CD4-positive, alpha-beta T cell (primary cell): Measurements from ENCODE around the gene NCK2. TPM values are rescaled to one million over a fixed set of nuclear protein-coding genes. Genes with fewer than 3 reads are reported as not detected.

Experiments
- ATAC-seq: fragments of 200-7000 bp; cut with Tn5 transposase; one replicate; pipeline ENCODE4 v1.10.0; 2022; ENCODE audit warnings: mild to moderate bottlenecking; ENCODE audit not compliant: poor library complexity
- CTCF ChIA-PET: fragments of 350-600 bp; sonication (Branson Sonifier 250); formaldehyde crosslinking; loops from one replicate; lab custom pipeline; 2021; ENCODE audit warnings: antibody characterized with exemption, inconsistent platforms; lab: Charles Lee
- POLR2A ChIA-PET: fragments of 350-600 bp; sonication (Branson Sonifier 250); formaldehyde crosslinking; loops from one replicate; lab custom pipeline; 2021; ENCODE audit warnings: antibody characterized with exemption, inconsistent platforms; lab: Charles Lee
- DNase-seq, 14 experiments: peaks; one replicate each; pipeline ENCODE4 v3.0.0-alpha.2; 2013 to 2020; ENCODE audit warnings: mixed read lengths in 2 of 14
- H3K27ac ChIP-seq, 2 donors: one replicate each; pipeline versions ENCODE4 v1.5.1 to v1.7.0; 2013; ENCODE audit warnings: low read length in 2 of 2, low read depth in 1 of 2, mild to moderate bottlenecking in 1 of 2
- H3K27me3 ChIP-seq, 2 experiments: 1 replicate in 1 of 2; 2 replicates in 1 of 2; pipeline versions ENCODE4 v1.6.1 to v1.7.0; 2013; ENCODE audit warnings: low read length in 2 of 2, control low read depth in 1 of 2, mild to moderate bottlenecking in 1 of 2, moderate library complexity in 1 of 2; ENCODE audit not compliant: insufficient read depth in 2 of 2, control insufficient read depth in 1 of 2
- H3K36me3 ChIP-seq: one replicate; pipeline ENCODE4 v1.6.1; 2013; ENCODE audit warnings: low read length, control low read depth; ENCODE audit not compliant: insufficient read depth
- H3K4me1 ChIP-seq: one replicate; pipeline ENCODE4 v1.6.1; 2013; ENCODE audit warnings: low read length, control low read depth; ENCODE audit not compliant: insufficient read depth
- H3K4me3 ChIP-seq: one replicate; pipeline ENCODE4 v1.5.1; 2013; ENCODE audit warnings: mild to moderate bottlenecking, low read length, moderate library complexity
- H3K9me3 ChIP-seq, 2 experiments: 1 replicate in 1 of 2; 2 replicates in 1 of 2; pipeline versions ENCODE4 v1.6.1 to v1.7.0; 2013; ENCODE audit warnings: low read length in 2 of 2, mild to moderate bottlenecking in 2 of 2, control low read depth in 1 of 2, moderate library complexity in 1 of 2; ENCODE audit not compliant: control insufficient read depth in 1 of 2, insufficient read depth in 1 of 2
- H3K27ac Mint-ChIP-seq: one replicate; pipeline ENCODE4 v1.8.0; 2020; ENCODE audit warnings: mixed read lengths
- H3K27me3 Mint-ChIP-seq: one replicate; pipeline ENCODE4 v1.8.0; 2021; ENCODE audit warnings: mixed read lengths
- H3K36me3 Mint-ChIP-seq: one replicate; pipeline ENCODE4 v1.8.0; 2021; ENCODE audit warnings: low read depth, mixed read lengths
- H3K4me1 Mint-ChIP-seq: one replicate; pipeline ENCODE4 v1.8.0; 2021; ENCODE audit warnings: low read depth, mixed read lengths
- H3K4me3 Mint-ChIP-seq: one replicate; pipeline ENCODE4 v1.8.0; 2020; ENCODE audit warnings: mild to moderate bottlenecking, mixed read lengths
- H3K9me3 Mint-ChIP-seq: one replicate; pipeline ENCODE4 v1.8.0; 2020; ENCODE audit warnings: mixed read lengths
- intact Hi-C, 2 experiments: fragments of 100-400 bp; cut with DNase I in 1 of 2; cut with micrococcal nuclease in 1 of 2; formaldehyde crosslinking; loops; one replicate each; pipeline versions ENCODE4 v1.15.1 to v1.9.0; 2023 to 2025; cut with DNase I, micrococcal nuclease
- total RNA-seq, 174 experiments: library from RNA in 2 of 174; stranded (reverse) in 2 of 174; gene quantifications; one replicate each; pipeline ENCODE4 v1.2.3 and lab custom pipeline; 2021 to 2026
- TF ChIP-seq, protein P1 (sequence below): fragments of 200-600 bp; IDR thresholded peaks from one replicate; pipeline ENCODE4 v1.8.0; 2022; ENCODE audit warnings: antibody characterized with exemption, mild to moderate bottlenecking

NCK2 gene
- total RNA-seq, 2 experiments from 2014 or later = 92.1 to 92.3 TPM

DNA sequence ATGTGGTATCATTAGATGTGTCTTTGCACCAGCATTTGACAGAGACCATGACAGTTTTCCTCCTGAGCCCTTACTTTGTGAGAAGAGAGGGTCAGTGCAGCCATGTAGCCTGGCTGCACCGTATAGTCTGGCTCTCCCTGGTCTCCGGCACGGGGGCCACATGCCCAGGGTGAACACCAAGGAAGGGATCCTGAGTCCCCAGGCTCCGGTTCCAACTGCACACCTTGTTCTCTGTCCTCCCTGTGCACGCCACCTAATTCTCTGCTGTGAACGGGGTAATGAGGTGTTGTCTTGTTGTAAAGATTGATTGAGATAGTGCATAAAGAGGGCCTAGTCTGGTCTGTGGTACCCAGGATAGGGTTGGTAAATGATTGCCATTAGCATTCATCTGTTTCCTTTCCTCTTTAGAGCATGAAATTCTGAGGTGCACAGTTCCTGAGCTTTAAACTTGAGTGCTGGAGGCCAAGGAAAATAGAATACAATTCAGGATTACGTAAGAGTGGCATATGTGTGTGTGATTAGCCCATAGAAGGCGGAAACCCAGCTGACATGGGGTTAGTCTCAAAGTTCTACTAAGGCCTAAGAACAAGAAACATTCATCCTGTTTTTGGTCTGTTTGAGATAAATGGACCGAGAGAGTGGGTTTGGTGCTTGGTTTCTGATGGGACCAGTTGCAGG lies 55.5 kb downstream of the NCK2 start:
- Histone ChIP-seq H3K9me3 (no peaks in the 10 kb centered on the region), H3K36me3 (peaks cover 9% of the 10 kb centered on the region), H3K27me3 (no peaks in the 10 kb centered on the region), H3K4me1 (peaks cover 91% of the 10 kb centered on the region), H3K4me3 (no peak overlapping the region), H3K27ac (peak overlapping the region; percentile 52 to 81)
- no peaks in the 10 kb centered on the region for H3K27me3 Mint-ChIP-seq
- peak in 4 of 14 experiments; percentile 28 to 66 (median 62) for DNase-seq
- H3K4me1 Mint-ChIP-seq = peaks cover 100% of the 10 kb centered on the region
- ATAC-seq = no peak
- POLR2A ChIA-PET = interaction anchor here (0.7 to 6.3 kb wide), 16 partner anchors 11 to 295 kb away, joined by 3 to 58 read pairs (median 7); no protein-coding TSS in a partner anchor
- TF ChIP-seq, protein P1, sequence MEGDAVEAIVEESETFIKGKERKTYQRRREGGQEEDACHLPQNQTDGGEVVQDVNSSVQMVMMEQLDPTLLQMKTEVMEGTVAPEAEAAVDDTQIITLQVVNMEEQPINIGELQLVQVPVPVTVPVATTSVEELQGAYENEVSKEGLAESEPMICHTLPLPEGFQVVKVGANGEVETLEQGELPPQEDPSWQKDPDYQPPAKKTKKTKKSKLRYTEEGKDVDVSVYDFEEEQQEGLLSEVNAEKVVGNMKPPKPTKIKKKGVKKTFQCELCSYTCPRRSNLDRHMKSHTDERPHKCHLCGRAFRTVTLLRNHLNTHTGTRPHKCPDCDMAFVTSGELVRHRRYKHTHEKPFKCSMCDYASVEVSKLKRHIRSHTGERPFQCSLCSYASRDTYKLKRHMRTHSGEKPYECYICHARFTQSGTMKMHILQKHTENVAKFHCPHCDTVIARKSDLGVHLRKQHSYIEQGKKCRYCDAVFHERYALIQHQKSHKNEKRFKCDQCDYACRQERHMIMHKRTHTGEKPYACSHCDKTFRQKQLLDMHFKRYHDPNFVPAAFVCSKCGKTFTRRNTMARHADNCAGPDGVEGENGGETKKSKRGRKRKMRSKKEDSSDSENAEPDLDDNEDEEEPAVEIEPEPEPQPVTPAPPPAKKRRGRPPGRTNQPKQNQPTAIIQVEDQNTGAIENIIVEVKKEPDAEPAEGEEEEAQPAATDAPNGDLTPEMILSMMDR = no peak
- peak overlapping the region; percentile 98 for H3K27ac Mint-ChIP-seq
- no peaks in the 10 kb centered on the region for H3K9me3 Mint-ChIP-seq
- CTCF ChIA-PET = interaction anchor here (1.2 to 2.4 kb wide), 4 partner anchors 18 to 294 kb away, joined by 3 to 7 read pairs (median 4); no protein-coding TSS in a partner anchor
- intact Hi-C loops = no loop called here
- peaks cover 43% of the 10 kb centered on the region for H3K36me3 Mint-ChIP-seq
- peak overlapping the region; percentile 76 for H3K4me3 Mint-ChIP-seq

- CTCF ChIA-PET = interaction anchor here (1.5 kb wide), 1 partner anchor 54 kb away, joined by 4 read pairs; no protein-coding TSS in a partner anchor
- no peak overlapping the region for H3K4me3 ChIP-seq
- H3K36me3 ChIP-seq = peaks cover 9% of the 10 kb centered on the region
- DNase-seq = peak in 3 of 14 experiments; percentile 26 to 59 (median 50)
- Mint-ChIP-seq H3K27ac (peak overlapping the region; percentile 98), H3K4me3 (peak overlapping the region; percentile 76), H3K27me3 (no peaks in the 10 kb centered on the region), H3K9me3 (no peaks in the 10 kb centered on the region), H3K36me3 (peaks cover 47% of the 10 kb centered on the region), H3K4me1 (peaks cover 100% of the 10 kb centered on the region)
- H3K27ac ChIP-seq = peak overlapping the region; percentile 52 to 81
- POLR2A ChIA-PET = interaction anchor here (0.7 to 6.3 kb wide), 10 partner anchors 11 to 294 kb away, joined by 3 to 58 read pairs (median 6); no protein-coding TSS in a partner anchor
- TF ChIP-seq, protein P1 = no peak
- intact Hi-C loops = no loop called here
- H3K4me1 ChIP-seq = peaks cover 83% of the 10 kb centered on the region
- H3K27me3 ChIP-seq = no peaks in the 10 kb centered on the region
- ATAC-seq = no peak
- no peaks in the 10 kb centered on the region for H3K9me3 ChIP-seq
Observed at GRCh38 chr2:105800953-105801635, 56.4 kb downstream of the NCK2 start.

DNA sequence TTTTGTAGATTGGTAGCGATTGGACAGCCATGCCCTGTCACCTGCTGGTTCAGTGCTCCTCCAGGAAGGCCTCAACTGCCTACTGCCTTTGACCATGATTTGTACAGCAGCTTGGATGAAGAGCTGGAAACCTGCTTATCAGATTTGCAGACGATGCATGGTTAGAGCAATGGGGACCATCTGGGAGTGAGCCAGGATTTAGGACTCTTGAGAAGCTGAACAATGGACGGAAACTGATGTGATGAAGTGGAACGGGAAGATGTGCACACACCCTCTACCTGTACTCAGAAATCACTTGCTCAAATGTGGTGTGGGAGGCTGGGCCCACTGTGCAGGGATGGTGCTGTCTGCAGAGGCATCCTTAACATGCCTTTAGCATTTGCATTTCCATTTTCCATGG lies 57.2 kb downstream of the NCK2 start:
- peaks cover 79% of the 10 kb centered on the region for H3K4me1 ChIP-seq
- intact Hi-C loops = no loop called here
- Mint-ChIP-seq H3K36me3 (peaks cover 54% of the 10 kb centered on the region), H3K4me1 (peaks cover 98% of the 10 kb centered on the region), H3K4me3 (peak overlapping the region; percentile 49), H3K27ac (peak overlapping the region; percentile 98), H3K27me3 (no peaks in the 10 kb centered on the region), H3K9me3 (no peaks in the 10 kb centered on the region)
- peak overlapping the region; percentile 3 for H3K4me3 ChIP-seq
- no peaks in the 10 kb centered on the region for H3K9me3 ChIP-seq
- H3K27ac ChIP-seq = peak overlapping the region; percentile 52 to 81
- DNase-seq = no peak
- TF ChIP-seq, protein P1 = no peak
- CTCF ChIA-PET = no interaction called here
- ATAC-seq = no peak
- no peaks in the 10 kb centered on the region for H3K27me3 ChIP-seq
- POLR2A ChIA-PET = interaction anchor here (0.7 to 2.4 kb wide), 4 partner anchors 9 to 293 kb away, joined by 3 to 7 read pairs (median 4); no protein-coding TSS in a partner anchor
- peaks cover 12% of the 10 kb centered on the region for H3K36me3 ChIP-seq
